Measurements from ENCODE around the gene GMFB.

GRCh38 chr14:54502602-54503001, 13.8 kb upstream of the GMFB start:
- TF ChIP-seq CTCF (conservative IDR thresholded peaks at IDR 0.05; ENCODE audit: low read depth, low read length) (no peak), EZH2 (IDR thresholded peaks at IDR 0.05; ENCODE audit: low read length, unreplicated experiment) (no peak)
